Cerebellar cortex (tissue), 1 donor: ENCODE data around the gene KCNH3.
"Not testable (repeated sequence)": the region's sequence is repeated elsewhere in the genome, so short reads cannot be mapped to it uniquely, and the experiment has no call there.

Experiments
- DNase-seq: peaks from one replicate; pipeline ENCODE4 v3.0.0-alpha.2; 2015; ENCODE audit warnings: low spot score

KCNH3 gene

DNA sequence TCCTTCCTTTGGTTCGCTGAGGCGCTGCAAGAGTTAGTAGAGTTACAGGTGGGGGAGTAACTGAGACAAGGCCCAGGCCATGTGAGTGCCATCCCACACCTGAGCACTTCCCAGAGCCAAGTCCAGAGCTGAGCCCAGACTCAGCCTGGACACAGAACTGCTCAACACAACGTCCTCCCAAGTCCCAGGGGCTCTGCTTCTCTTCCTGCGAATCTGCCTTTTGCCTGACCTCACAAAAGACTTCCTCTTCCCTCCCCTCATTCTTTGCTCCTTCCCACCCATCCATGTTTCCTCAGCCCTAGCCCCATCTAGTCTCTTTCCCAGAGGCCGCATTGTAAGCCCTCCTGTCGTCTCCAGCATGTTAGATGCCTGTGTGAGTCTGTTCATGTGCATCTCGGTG, 45.8 kb downstream of the KCNH3 start:
- DNase-seq: no peak

DNA sequence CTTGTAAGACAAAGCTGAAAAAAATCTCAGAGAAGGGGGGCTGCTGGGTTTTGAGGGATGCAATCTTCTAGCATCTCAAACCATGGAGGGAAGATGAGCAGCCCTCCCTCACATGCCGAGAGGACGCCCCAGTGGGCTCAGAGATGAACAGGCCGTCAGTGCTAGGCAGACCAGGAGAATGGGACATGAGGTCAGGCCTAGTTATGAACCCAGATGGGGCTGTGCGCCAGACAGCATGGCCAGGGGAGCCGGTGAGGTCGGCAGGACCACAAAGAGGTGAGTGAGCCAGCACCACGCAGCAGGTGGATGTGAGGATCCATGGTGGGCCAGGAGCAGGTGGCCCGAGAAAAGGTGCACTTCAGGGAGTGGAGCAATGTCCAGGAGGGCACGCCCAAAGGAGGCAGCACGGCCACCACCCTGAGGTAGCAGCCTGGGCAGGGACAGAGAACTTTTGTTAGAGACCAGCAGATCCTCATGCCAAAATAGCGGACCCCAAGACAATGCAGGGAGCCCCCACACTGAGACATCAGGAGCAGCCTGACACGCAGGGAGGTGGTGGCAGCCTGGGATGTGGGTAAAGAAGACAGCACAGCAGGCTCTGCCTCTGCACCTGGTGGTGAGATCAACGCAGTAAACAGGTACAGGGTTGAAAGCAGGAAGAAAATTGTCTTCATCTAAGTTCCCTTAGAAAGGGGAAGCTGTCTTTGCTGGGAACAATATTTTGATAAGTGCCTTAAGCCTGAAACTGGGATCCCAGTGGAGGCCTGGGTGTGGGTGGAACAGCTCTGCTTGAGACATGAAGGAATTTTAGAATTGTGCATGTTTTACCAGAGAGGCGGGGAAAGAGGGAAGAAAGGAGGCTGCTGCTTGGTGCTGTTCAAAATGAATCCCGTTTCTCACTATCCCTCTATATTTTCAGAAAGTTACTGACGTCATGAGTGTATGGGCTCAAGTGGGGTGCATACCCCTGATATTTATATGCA, 46.9 kb downstream of the KCNH3 start:
- DNase-seq: no peak

DNA sequence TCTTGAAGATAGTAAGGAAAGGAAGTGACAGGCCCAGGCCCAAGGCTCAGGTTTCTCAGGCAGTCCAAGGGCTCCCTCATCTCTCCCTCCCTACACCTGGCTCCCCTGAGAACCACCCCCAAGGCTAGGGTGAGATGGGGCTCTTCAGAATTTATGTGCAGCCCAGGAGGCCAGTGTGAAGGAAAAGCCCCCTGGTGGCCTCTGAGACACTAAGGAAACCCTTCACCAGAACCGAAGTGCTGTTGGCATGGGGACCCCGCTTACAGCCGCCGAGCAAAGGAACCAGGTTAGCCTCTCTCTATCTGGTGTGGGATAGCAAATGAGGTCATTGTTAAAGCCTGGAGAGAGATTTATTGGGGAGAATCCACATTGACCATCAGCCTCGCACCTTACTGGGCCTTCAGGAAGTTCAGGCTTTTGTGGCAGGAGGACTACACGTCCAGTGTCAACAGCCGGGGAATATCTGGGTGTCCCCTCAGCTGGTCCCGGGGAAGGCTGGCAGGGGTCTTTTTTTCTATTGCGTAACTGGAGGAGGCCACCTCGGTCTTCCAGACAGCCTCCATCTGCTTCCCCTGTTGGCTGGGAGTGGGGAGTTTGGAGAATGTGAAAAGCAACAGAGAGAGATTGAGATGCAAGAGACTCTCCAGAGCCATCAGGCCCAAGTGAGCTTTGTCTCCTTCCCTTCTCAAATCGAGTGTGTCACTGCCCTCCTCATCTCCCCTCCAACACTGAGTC, 48.5 kb downstream of the KCNH3 start:
- DNase-seq: no peak

DNA sequence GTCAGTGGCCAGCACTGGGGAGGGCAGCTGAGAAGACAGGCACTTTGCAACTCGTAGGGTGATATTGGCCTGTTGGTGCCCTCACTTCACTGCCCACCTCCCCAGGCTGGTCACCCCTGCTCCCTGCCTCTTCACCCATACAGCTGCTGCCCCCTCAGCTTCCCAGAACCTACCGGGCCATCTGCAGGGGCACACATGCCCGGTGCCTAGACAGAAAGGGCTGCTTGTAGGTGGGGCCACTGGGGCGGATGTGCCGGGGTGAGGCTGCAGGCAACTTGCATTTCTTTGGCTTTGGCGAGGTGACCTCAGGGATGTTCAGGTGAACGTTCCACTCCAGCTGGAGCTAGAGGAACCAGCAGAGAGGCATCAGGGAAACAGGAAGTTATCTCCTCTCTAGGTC, 49.5 kb downstream of the KCNH3 start:
- no peak for DNase-seq

GRCh38 chr12:49588721-49589516, 50.1 kb downstream of the KCNH3 start:
- no peak for DNase-seq

- DNase-seq: no peak
Observed at GRCh38 chr12:49598527-49598926, 59.7 kb downstream of the KCNH3 start.

DNA sequence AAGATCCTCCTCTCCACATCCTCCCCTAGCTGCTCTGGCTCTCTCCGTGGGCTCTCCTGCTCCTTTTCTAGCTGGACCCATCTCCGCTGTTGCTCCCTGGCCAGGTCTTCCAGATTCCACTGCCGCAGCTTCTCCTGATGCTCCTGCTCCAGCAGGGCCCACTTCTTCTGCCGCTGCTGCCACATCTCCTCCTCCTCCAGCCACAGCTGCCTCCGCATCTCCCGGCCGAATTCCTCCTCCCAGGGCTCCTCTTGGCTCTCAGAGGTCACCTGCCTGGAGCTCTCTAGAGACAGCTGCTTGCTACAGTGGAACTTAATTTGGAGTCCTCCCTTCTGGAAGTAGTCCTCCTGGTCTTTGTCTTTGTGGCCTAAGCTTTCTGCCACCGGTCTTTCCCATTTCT, 61.1 kb downstream of the KCNH3 start:
- no peak for DNase-seq

GRCh38 chr12:49603721-49604120, 64.9 kb downstream of the KCNH3 start:
- no peak for DNase-seq

GRCh38 chr12:49604856-49605255, 66.0 kb downstream of the KCNH3 start:
- DNase-seq: no peak

- not testable (repeated sequence) for DNase-seq
Observed at GRCh38 chr12:49605539-49605938, 66.7 kb downstream of the KCNH3 start, which contains the start of gene FAM186B. Gene FAM186B (minus strand): TSS chr12:49605639. CDS start chr12:49605477, 162 bp downstream.
